BJ (cell line): ENCODE measurements around the gene SLX4. TPM values are rescaled to one million over a fixed set of nuclear protein-coding genes. Genes with fewer than 3 reads are reported as not detected.

Source experiments
- CTCF ChIA-PET: fragments of 350-600 bp; formaldehyde crosslinking; extraction: SDS; loops from one replicate; lab custom pipeline; 2021; ENCODE audit warnings: antibody characterized with exemption, inconsistent platforms; lab: Yijun Ruan, JAX
- POLR2A ChIA-PET: fragments of 300-600 bp; sonication (Branson Sonifier 250); formaldehyde crosslinking; extraction: SDS; loops from one replicate; lab custom pipeline; 2021; ENCODE audit warnings: antibody characterized with exemption; lab: Charles Lee
- DNase-seq: peaks from one replicate; pipeline ENCODE4 v3.0.0-alpha.2; 2011; ENCODE audit warnings: low read depth
- H3K27me3 ChIP-seq: 2 replicates; pipeline ENCODE4 v1.6.0; 2011; ENCODE audit warnings: low read length; ENCODE audit not compliant: control insufficient read depth, insufficient read depth
- H3K36me3 ChIP-seq: 2 replicates; pipeline ENCODE4 v1.5.1; 2011; ENCODE audit warnings: low read length; ENCODE audit not compliant: control insufficient read depth, insufficient read depth
- H3K4me3 ChIP-seq: 2 replicates; pipeline ENCODE4 v1.5.1; 2011; ENCODE audit warnings: low read depth, mild to moderate bottlenecking, control low read depth, low read length
- polyA plus RNA-seq: library from polyadenylated mRNA; depleted of rRNA; stranded (reverse); fragments of >200 nt; gene quantifications from 2 replicates; pipeline ENCODE4 v1.2.3, GENCODE V29; 2011
- TF ChIP-seq, protein P1 (sequence below): IDR thresholded peaks from 2 replicates; pipeline ENCODE4 v1.5.1; 2011; ENCODE audit warnings: low read depth, mild to moderate bottlenecking, control low read depth, inconsistent platforms, low read length, moderate library complexity; ENCODE audit not compliant: insufficient read depth

SLX4 gene
- polyA plus RNA-seq, 1 experiment, result 0.92 TPM

DNA sequence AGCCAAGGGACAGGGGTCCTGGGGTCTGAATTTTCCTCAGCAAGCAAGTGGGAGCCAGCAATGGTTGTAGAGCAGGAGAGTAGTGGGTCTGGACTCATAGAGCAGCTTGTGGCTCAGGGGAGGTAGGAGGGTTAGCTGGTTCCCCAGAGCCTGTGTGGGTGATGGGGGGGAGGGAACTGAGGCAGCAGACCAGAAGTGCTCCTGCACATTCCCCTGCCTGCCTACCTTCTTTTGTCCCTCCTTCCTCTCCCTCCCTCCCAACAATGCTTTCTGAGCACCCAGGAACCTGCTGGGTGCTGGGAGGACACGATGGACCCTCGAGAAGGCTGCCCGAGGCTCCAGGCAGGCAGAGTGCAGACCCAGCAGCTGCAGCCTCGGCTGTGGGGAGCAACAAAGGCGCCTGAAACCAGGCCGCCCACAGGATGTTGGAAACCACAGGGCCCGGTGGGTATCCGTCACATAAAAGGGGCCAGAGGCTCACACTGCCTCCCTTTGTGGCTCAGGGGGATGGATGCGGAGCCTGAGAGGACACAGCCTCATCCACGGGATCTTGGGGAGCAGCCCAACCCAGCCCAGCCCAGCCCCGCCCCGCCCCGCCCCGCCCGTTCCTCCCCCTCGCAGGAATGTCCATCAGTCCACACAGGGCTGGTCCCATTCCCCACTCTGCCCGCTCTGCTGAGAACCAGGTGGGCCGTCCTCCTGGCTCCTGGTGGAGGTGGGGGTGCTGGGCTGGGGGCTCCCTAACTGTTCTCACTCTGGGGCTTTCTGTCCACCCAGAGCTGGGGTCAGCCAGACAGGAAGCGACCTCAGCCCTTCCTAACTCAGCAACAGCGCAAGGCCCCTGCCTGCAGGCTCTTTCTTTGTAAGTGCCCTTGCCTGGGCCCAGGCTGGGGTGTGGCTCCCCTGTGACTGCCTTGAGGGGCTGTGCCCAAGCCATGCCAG is 32.5 kb downstream of the SLX4 start:
- H3K36me3 ChIP-seq, result peaks cover 5% of the 10 kb centered on the region; the same call in 1 of the 2 replicates
- POLR2A ChIA-PET, result no interaction called here
- H3K4me3 ChIP-seq, result no peak overlapping the region
- no peaks in the 10 kb centered on the region for H3K27me3 ChIP-seq
- no peak for DNase-seq
- CTCF ChIA-PET, result no interaction called here
- TF ChIP-seq, protein P1, sequence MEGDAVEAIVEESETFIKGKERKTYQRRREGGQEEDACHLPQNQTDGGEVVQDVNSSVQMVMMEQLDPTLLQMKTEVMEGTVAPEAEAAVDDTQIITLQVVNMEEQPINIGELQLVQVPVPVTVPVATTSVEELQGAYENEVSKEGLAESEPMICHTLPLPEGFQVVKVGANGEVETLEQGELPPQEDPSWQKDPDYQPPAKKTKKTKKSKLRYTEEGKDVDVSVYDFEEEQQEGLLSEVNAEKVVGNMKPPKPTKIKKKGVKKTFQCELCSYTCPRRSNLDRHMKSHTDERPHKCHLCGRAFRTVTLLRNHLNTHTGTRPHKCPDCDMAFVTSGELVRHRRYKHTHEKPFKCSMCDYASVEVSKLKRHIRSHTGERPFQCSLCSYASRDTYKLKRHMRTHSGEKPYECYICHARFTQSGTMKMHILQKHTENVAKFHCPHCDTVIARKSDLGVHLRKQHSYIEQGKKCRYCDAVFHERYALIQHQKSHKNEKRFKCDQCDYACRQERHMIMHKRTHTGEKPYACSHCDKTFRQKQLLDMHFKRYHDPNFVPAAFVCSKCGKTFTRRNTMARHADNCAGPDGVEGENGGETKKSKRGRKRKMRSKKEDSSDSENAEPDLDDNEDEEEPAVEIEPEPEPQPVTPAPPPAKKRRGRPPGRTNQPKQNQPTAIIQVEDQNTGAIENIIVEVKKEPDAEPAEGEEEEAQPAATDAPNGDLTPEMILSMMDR, result no peak

DNA sequence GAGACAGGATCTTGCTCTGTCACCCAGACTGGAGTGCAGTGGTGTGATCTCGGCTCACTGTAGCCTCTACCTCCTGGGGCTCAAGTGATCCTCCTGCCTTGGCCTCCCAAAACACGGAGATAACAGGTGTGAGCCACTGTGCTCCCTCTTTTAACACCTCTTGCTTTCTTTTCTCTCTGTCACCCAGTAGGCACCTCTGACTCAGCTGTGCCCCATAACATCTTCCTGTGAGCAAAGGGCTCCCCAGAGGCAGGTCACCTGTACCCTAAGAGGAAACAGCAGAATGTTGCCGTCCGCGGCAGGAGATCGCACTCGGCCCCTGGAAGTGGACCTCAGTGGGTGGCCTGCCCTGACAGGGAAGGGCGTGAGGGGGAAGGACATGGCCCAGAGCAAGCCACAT is 33.3 kb downstream of the SLX4 start:
- TF ChIP-seq, protein P1, result no peak
- ChIA-PET CTCF (no interaction called here), POLR2A (no interaction called here)
- no peak overlapping the region for H3K4me3 ChIP-seq
- DNase-seq, result no peak
- no peaks in the 10 kb centered on the region for H3K27me3 ChIP-seq
- H3K36me3 ChIP-seq, result peaks cover 2% of the 10 kb centered on the region; the same call in 1 of the 2 replicates

DNA sequence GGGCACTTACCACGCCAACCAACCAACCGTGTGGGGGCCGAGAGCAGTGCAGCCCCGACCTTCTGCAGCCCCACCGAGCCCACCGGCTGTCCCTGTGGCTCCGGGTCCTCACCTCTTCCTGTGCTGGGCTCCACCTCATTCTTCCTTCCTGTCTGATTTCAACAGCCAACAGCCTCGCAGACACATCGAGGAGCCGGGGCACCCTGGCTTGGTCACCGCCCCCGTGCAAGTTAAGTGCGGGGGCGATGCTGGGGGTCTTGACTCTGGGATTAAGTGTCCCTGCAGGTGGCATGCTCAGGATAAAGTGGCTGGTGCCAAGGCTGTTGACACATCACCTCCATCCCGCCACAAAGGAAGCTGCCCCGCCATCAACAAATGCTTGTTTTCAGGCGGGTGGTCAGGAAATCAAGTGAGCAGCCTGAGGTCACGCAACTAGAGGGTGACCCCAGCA is 34.1 kb downstream of the SLX4 start, which contains the start of gene NLRC3:
NLRC3 (minus strand) TSS at position 102 of the 451 bp plus-strand sequence. CDS start 12,367 bp downstream, outside the sequence.
- ChIA-PET POLR2A (no interaction called here), CTCF (no interaction called here)
- Histone ChIP-seq H3K27me3 (no peaks in the 10 kb centered on the region), H3K4me3 (no peak within 1 kb of the TSS), H3K36me3 (0 out of 2 replicates have a peak, but pooled peaks cover 2% of the 10 kb centered on the region)
- TF ChIP-seq, protein P1, result no peak
- DNase-seq, result no peak

DNA sequence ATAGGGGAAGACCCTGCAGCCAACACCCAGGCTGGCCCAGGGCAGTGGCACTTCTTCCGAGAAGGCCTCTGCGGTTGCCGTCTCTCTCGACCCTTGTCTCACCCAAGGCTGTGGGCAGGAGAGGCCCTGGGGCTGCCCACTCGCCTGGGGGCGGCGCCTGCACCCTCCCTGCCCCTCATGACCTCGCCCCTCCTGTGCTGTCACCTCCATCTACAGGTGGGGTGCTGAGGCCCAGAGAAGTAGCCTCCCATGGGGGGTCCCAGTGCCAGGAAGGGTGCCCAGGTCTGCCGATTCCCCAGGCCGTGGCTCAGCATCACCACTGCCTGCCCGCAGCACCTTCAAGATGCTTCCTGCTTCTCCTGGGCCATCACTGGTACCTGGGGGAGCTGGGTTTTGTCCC is 35.2 kb downstream of the SLX4 start:
- Histone ChIP-seq H3K4me3 (no peak overlapping the region), H3K36me3 (no peaks in the 10 kb centered on the region), H3K27me3 (no peaks in the 10 kb centered on the region)
- ChIA-PET CTCF (no interaction called here), POLR2A (no interaction called here)
- no peak for DNase-seq
- TF ChIP-seq, protein P1, result no peak

DNA sequence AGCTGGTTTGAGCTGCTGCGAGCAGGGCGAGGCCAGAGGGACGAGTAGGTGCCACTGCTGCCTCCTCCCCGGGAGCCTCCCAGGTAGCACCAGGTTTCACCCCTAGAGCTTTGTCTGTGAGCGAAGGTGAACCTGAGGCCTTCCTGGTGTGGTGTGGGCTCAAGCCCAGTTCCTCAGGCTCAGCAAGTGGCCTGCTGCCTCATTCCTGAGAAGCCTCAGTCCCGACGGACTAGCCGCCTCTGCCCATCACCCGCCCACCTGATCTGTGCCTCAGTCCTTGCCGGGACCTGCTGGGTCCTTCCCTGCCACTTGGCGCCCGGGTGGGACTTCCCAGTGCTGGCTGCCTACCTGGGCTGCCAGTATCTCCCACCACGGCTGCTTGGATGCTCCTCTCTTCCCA is 35.9 kb downstream of the SLX4 start:
- POLR2A ChIA-PET, result no interaction called here
- CTCF ChIA-PET, result no interaction called here

More for the DNA sequence above, 35.9 kb downstream of the SLX4 start:
- TF ChIP-seq, protein P1, result no peak
- no peak overlapping the region for H3K4me3 ChIP-seq
- no peaks in the 10 kb centered on the region for H3K27me3 ChIP-seq
- H3K36me3 ChIP-seq, result no peaks in the 10 kb centered on the region
- no peak for DNase-seq
